ENCODE results near the gene TM9SF1. TPM values are rescaled to one million over a fixed set of nuclear protein-coding genes. Genes with fewer than 3 reads are reported as not detected.

The TM9SF1 gene
- total RNA-seq, 2 experiments from 2014 or later = 17.0 to 24.4 TPM

- Mint-ChIP-seq H3K27ac (peak overlapping the region; percentile 25), H3K4me1 (no peaks in the 10 kb centered on the region), H3K9me3 (ENCODE audit: low read depth) (no peaks in the 10 kb centered on the region), H3K27me3 (no peaks in the 10 kb centered on the region), H3K36me3 (ENCODE audit: low read depth) (peaks cover 40% of the 10 kb centered on the region), H3K4me3 (no peak overlapping the region)
- intact Hi-C loops (cut with DNase I, micrococcal nuclease) = no loop called here
- DNase-seq (no peak), ATAC-seq (no peak)
- CTCF ChIA-PET = interaction anchor here (0.7 kb wide), 1 partner anchor 118 kb away, joined by 3 read pairs; no protein-coding TSS in a partner anchor
- POLR2A ChIA-PET = interaction anchor here (1.2 to 2.8 kb wide), 2 partner anchors 10 to 16 kb away, joined by 3 to 12 read pairs; no protein-coding TSS in a partner anchor
Measured at GRCh38 chr14:24178399-24179178, 16.7 kb downstream of the TM9SF1 start.

DNA sequence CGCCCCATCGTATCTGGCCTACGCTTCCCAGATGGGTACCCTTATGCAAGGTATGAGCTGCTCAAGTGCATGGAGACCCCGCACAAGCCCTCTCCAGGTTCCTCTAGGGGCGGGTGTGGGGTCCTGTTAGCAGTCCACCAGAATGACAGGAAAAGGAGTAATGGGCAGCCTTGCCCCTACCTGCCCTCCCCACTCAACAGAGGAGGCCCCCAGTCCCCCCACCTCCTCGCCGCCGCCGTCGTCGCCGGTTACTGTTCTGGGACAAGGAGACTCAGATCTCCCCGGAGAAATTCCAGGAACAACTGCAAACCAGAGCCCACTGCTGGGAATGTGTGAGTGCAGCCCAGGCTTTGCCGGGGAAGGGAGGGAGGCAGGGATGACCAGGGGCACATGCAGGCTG, 17.4 kb downstream of the TM9SF1 start:
- Mint-ChIP-seq H3K4me3 (no peak overlapping the region), H3K27ac (no peak overlapping the region), H3K9me3 (ENCODE audit: low read depth) (no peaks in the 10 kb centered on the region), H3K27me3 (no peaks in the 10 kb centered on the region), H3K4me1 (no peaks in the 10 kb centered on the region), H3K36me3 (ENCODE audit: low read depth) (peaks cover 40% of the 10 kb centered on the region)
- no peak for ATAC-seq
- no peak for DNase-seq
- intact Hi-C loops (cut with DNase I, micrococcal nuclease) = no loop called here
- CTCF ChIA-PET = no interaction called here
- POLR2A ChIA-PET = interaction anchor here (1.2 to 2.8 kb wide), 2 partner anchors 9 to 15 kb away, joined by 3 to 12 read pairs; no protein-coding TSS in a partner anchor

- CTCF ChIA-PET = interaction anchor here (1.3 kb wide), 1 partner anchor 12 kb away, joined by 3 read pairs; no protein-coding TSS in a partner anchor
- Mint-ChIP-seq H3K9me3 (ENCODE audit: low read depth) (no peaks in the 10 kb centered on the region), H3K4me3 (no peak overlapping the region), H3K27me3 (no peaks in the 10 kb centered on the region), H3K36me3 (ENCODE audit: low read depth) (peaks cover 38% of the 10 kb centered on the region), H3K4me1 (peaks cover 1% of the 10 kb centered on the region), H3K27ac (no peak overlapping the region)
- intact Hi-C loops (cut with DNase I, micrococcal nuclease) = no loop called here
- DNase-seq = no peak
- ATAC-seq = no peak
- POLR2A ChIA-PET = interaction anchor here (2.8 kb wide), 1 partner anchor 9 kb away, joined by 12 read pairs; no protein-coding TSS in a partner anchor
Measured at GRCh38 chr14:24177041-24177825, 18.0 kb downstream of the TM9SF1 start.

GRCh38 chr14:24176599-24176998, 18.6 kb downstream of the TM9SF1 start:
- intact Hi-C loops (cut with DNase I, micrococcal nuclease) = no loop called here

DNA sequence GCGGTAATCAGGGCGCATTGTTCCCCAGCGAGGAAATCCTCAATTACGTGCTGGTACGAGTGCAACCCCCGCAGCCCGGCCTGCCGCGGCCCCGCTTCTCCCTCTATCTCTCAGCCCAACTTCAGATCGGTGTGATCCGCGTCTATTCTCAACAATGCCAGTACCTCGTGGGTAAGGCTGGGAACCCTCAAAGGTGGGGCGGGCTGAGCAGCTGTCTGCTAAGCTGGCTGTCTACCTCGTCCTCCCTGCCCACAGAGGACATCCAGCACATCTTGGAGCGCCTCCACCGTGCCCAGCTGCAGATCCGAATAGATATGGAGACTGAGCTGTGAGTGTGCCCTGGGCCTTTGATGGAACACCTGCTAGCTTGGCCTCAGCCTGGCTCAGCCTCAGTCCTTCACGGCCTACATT, 22.4 kb downstream of the TM9SF1 start:
- Mint-ChIP-seq H3K9me3 (ENCODE audit: low read depth) (no peaks in the 10 kb centered on the region), H3K27ac (no peak overlapping the region), H3K27me3 (no peaks in the 10 kb centered on the region), H3K4me3 (no peak overlapping the region), H3K36me3 (ENCODE audit: low read depth) (peaks cover 44% of the 10 kb centered on the region), H3K4me1 (peaks cover 24% of the 10 kb centered on the region)
- intact Hi-C loops (cut with DNase I, micrococcal nuclease) = loop anchor here in 1 of 2 experiments (2.0 kb wide), 1 partner anchor 16 kb away; the partner anchor contains the start of gene IPO4
- ATAC-seq = no peak
- no peak for DNase-seq
- ChIA-PET POLR2A (interaction anchor here (1.1 to 1.4 kb wide), 3 partner anchors 8 to 12 kb away, joined by 3 to 5 read pairs (median 4); partner anchors contain the start of gene IRF9), CTCF (interaction anchor here (0.9 to 2.8 kb wide), 3 partner anchors 12 to 82 kb away, joined by 3 to 10 read pairs (median 4); partner anchors contain the start of genes IPO4 and IRF9)

More at GRCh38 chr14:24176599-24176998, 18.6 kb downstream of the TM9SF1 start:
- no peaks in the 10 kb centered on the region for H3K9me3 Mint-ChIP-seq (ENCODE audit: low read depth)
- no peak overlapping the region for H3K27ac Mint-ChIP-seq
- no peak overlapping the region for H3K4me3 Mint-ChIP-seq
- DNase-seq (no peak), ATAC-seq (no peak)
- H3K4me1 Mint-ChIP-seq = peaks cover 5% of the 10 kb centered on the region
- no peaks in the 10 kb centered on the region for H3K27me3 Mint-ChIP-seq
- peaks cover 36% of the 10 kb centered on the region for H3K36me3 Mint-ChIP-seq (ENCODE audit: low read depth)
- CTCF ChIA-PET = interaction anchor here (1.1 to 1.3 kb wide), 2 partner anchors 12 to 16 kb away, joined by 3 read pairs; no protein-coding TSS in a partner anchor
- POLR2A ChIA-PET = no interaction called here

- ATAC-seq = no peak
- H3K4me1 Mint-ChIP-seq = peaks cover 27% of the 10 kb centered on the region
- no peak for DNase-seq
- H3K27me3 Mint-ChIP-seq = no peaks in the 10 kb centered on the region
- CTCF ChIA-PET = interaction anchor here (1.4 to 2.8 kb wide), 2 partner anchors 12 to 15 kb away, joined by 4 to 10 read pairs; partner anchors contain the start of genes IPO4 and IRF9
- H3K4me3 Mint-ChIP-seq = peak overlapping the region; percentile 47
- no peak overlapping the region for H3K27ac Mint-ChIP-seq
- intact Hi-C loops (cut with DNase I, micrococcal nuclease) = loop anchor here in 1 of 2 experiments (2.0 kb wide), 1 partner anchor 16 kb away; the partner anchor contains the start of gene IPO4
- POLR2A ChIA-PET = interaction anchor here (1.3 to 1.4 kb wide), 2 partner anchors 10 to 11 kb away, joined by 4 to 5 read pairs; partner anchors contain the start of gene IRF9
- peaks cover 46% of the 10 kb centered on the region for H3K36me3 Mint-ChIP-seq (ENCODE audit: low read depth)
- no peaks in the 10 kb centered on the region for H3K9me3 Mint-ChIP-seq (ENCODE audit: low read depth)
Measured at GRCh38 chr14:24172261-24172860, 22.9 kb downstream of the TM9SF1 start.

GRCh38 chr14:24171422-24172260, 23.6 kb downstream of the TM9SF1 start, which contains the start of gene REC8:
Gene REC8, plus strand, starts transcription at chr14:24172080. Its CDS starts 473 bp downstream, at chr14:24172553.
- intact Hi-C loops (cut with DNase I, micrococcal nuclease) = loop anchor here (1.0 to 2.0 kb wide), 2 partner anchors 17 kb away; partner anchors contain the start of gene IPO4 (in 2 of the 2)
- H3K36me3 Mint-ChIP-seq (ENCODE audit: low read depth) = peaks cover 46% of the 10 kb centered on the region
- CTCF ChIA-PET = interaction anchor here (0.7 to 2.8 kb wide), 2 partner anchors 11 to 612 kb away, joined by 3 to 10 read pairs; partner anchors contain the start of gene IRF9
- peak within 1 kb of the TSS; percentile 69 for H3K27ac Mint-ChIP-seq
- H3K9me3 Mint-ChIP-seq (ENCODE audit: low read depth) = no peaks in the 10 kb centered on the region
- POLR2A ChIA-PET = interaction anchor here (0.6 to 1.5 kb wide), 4 partner anchors 9 to 77 kb away, joined by 4 to 11 read pairs (median 4); partner anchors contain the start of gene IRF9
- H3K4me3 Mint-ChIP-seq = peak within 1 kb of the TSS; percentile 66
- no peaks in the 10 kb centered on the region for H3K27me3 Mint-ChIP-seq
- ATAC-seq = peak; percentile 81
- peak; percentile 75 for DNase-seq
- H3K4me1 Mint-ChIP-seq = peaks cover 31% of the 10 kb centered on the region

DNA sequence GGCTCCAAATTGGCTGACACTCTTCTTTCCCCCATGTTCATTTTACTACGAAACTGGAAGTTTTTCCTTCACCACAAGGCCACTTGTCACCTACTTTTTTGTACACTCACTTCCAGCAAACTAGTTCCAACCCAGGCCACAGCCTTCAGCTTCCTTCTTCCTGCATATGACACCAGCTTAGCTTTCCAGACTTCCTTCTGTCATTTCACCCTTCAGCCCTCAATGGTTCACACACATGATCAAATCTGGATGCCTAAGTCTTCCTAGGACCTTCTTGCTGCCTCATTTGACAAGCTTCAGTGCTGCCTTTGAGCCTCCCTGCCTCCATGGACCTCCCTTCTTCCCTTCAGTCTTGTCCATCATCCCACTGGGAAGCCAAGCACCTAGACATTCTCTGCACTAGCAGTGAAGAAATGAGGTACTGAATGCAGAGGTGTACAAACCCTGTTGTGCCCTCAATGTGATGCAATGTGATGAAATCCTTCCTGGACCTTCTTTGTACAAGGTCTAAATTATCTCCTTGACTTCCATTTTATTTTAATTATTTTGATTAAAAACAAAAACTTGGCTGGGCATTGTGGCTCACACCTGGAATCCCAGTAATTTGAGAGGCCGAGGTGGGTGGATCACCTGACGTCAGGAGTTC, 27.6 kb downstream of the TM9SF1 start:
- Mint-ChIP-seq H3K4me3 (no peak overlapping the region), H3K4me1 (peaks cover 52% of the 10 kb centered on the region), H3K27me3 (no peaks in the 10 kb centered on the region), H3K9me3 (ENCODE audit: low read depth) (no peaks in the 10 kb centered on the region), H3K36me3 (ENCODE audit: low read depth) (peaks cover 72% of the 10 kb centered on the region), H3K27ac (peak overlapping the region; percentile 58)
- ATAC-seq = no peak
- ChIA-PET POLR2A (interaction anchor here (0.6 kb wide), 1 partner anchor 30 kb away, joined by 8 read pairs; no protein-coding TSS in a partner anchor), CTCF (no interaction called here)
- DNase-seq = no peak
- intact Hi-C loops (cut with DNase I, micrococcal nuclease) = no loop called here

GRCh38 chr14:24165785-24166184, 29.5 kb downstream of the TM9SF1 start:
- intact Hi-C loops (cut with DNase I, micrococcal nuclease) = no loop called here
- DNase-seq = no peak
- H3K4me1 Mint-ChIP-seq = peaks cover 48% of the 10 kb centered on the region
- CTCF ChIA-PET = interaction anchor here (0.6 to 1.1 kb wide), 2 partner anchors 11 to 153 kb away, joined by 3 read pairs; no protein-coding TSS in a partner anchor
- H3K9me3 Mint-ChIP-seq (ENCODE audit: low read depth) = no peaks in the 10 kb centered on the region
- peaks cover 76% of the 10 kb centered on the region for H3K36me3 Mint-ChIP-seq (ENCODE audit: low read depth)
- H3K4me3 Mint-ChIP-seq = no peak overlapping the region
- no peak for ATAC-seq
- H3K27ac Mint-ChIP-seq = peak overlapping the region; percentile 43
- POLR2A ChIA-PET = interaction anchor here (0.6 to 1.3 kb wide), 5 partner anchors 8 to 195 kb away, joined by 3 to 6 read pairs (median 3); no protein-coding TSS in a partner anchor
- no peaks in the 10 kb centered on the region for H3K27me3 Mint-ChIP-seq
